GM12878 (cell line): ENCODE data around the gene SMIM38. TPM values are rescaled to one million over a fixed set of nuclear protein-coding genes. Genes with fewer than 3 reads are reported as not detected.

ENCODE experiments used
- ATAC-seq: fragments of 200-7000 bp; cut with Tn5 transposase; 3 replicates; pipeline ENCODE4 v1.9.1; 2020; ENCODE audit warnings: mild to moderate bottlenecking, moderate library complexity
- BruUV-seq: library from RNA; stranded (reverse); fragments of 400-500 nt; replicated peaks from 2 replicates; lab custom pipeline; 2021; lab: Mats Ljungman, UMichigan
- CTCF ChIA-PET: fragments of 300-600 bp; sonication (Branson Sonifier 250); formaldehyde crosslinking; extraction: SDS; loops from one replicate; lab custom pipeline; 2021; ENCODE audit warnings: inconsistent platforms; lab: Yijun Ruan, JAX
- POLR2A ChIA-PET: fragments of 350-600 bp; formaldehyde crosslinking; extraction: SDS; loops from one replicate; lab custom pipeline; 2021; ENCODE audit warnings: inconsistent platforms; lab: Charles Lee
- RAD21 ChIA-PET: fragments of 300-600 bp; sonication (Branson Sonifier 250); formaldehyde crosslinking; loops from one replicate; lab custom pipeline; 2023; ENCODE audit warnings: antibody characterized with exemption; ENCODE audit not compliant: unreplicated experiment; lab: Charles Lee
- SMC1A ChIA-PET: fragments of 300-600 bp; sonication (Branson Sonifier 250); formaldehyde crosslinking; loops from one replicate; lab custom pipeline; 2023; ENCODE audit not compliant: unreplicated experiment, uncharacterized antibody; lab: Charles Lee
- DNase-seq: peaks from one replicate; pipeline ENCODE4 v3.0.0-alpha.2; 2011; ENCODE audit warnings: low read depth, low spot score
- FAIRE-seq: peaks from 3 replicates; lab custom pipeline; 2011; peaks lifted over from hg19 to GRCh38; lab: Jason Lieb, UNC
- H2AFZ ChIP-seq: 2 replicates; pipeline ENCODE4 v1.6.0; 2011; ENCODE audit warnings: low read depth, low read length, control low read depth; ENCODE audit not compliant: control insufficient read depth
- H3K27ac ChIP-seq: 2 replicates; pipeline ENCODE4 v1.5.1; 2011; ENCODE audit warnings: control low read depth; ENCODE audit not compliant: control insufficient read depth, insufficient read depth
- H3K27me3 ChIP-seq, 2 experiments: replicated peaks in 1 of 2; 2 replicates each; pipeline versions ENCODE4 v1.6.0 to v1.6.1; 2011; ENCODE audit warnings: low read length in 1 of 2; ENCODE audit not compliant: control insufficient read depth in 2 of 2, insufficient read depth in 2 of 2
- H3K36me3 ChIP-seq, 2 experiments: 2 replicates each; pipeline ENCODE4 v1.5.1; 2011; ENCODE audit warnings: low read length in 1 of 2; ENCODE audit not compliant: control insufficient read depth in 2 of 2, insufficient read depth in 2 of 2
- H3K4me1 ChIP-seq: 2 replicates; pipeline ENCODE4 v1.6.1; 2011; ENCODE audit warnings: mild to moderate bottlenecking, low read length, moderate library complexity, mixed read lengths; ENCODE audit not compliant: control insufficient read depth, insufficient read depth
- H3K4me2 ChIP-seq: 2 replicates; pipeline ENCODE4 v1.6.0; 2011; ENCODE audit warnings: control low read depth; ENCODE audit not compliant: control insufficient read depth, insufficient read depth
- H3K4me3 ChIP-seq: fragments of 200-600 bp; sonication (generic); 2 replicates; pipeline ENCODE4 v1.5.1; 2016
- H3K79me2 ChIP-seq: 2 replicates; pipeline ENCODE4 v1.6.0; 2011; ENCODE audit warnings: low read length; ENCODE audit not compliant: control insufficient read depth, insufficient read depth
- H3K9ac ChIP-seq: 2 replicates; pipeline ENCODE4 v1.8.0; 2011; ENCODE audit warnings: low read length, control low read depth, mixed read lengths; ENCODE audit not compliant: control insufficient read depth, insufficient read depth
- H3K9me3 ChIP-seq: replicated peaks from 3 replicates; pipeline ENCODE4 v1.5.1; 2011; ENCODE audit warnings: mild to moderate bottlenecking, low read length; ENCODE audit not compliant: control insufficient read depth, insufficient read depth
- H4K20me1 ChIP-seq: 2 replicates; pipeline ENCODE4 v1.6.0; 2011; ENCODE audit not compliant: control insufficient read depth, insufficient read depth
- ASH2L ChIP-seq: fragments of 300-600, 200-600 bp; sonication (generic); IDR thresholded peaks from 2 replicates; pipeline ENCODE4 v1.6.1; 2017; ENCODE audit warnings: low read depth, mild to moderate bottlenecking, borderline replicate concordance
- GATAD2B ChIP-seq: fragments of 450-650 bp; conservative IDR thresholded peaks from 2 replicates; pipeline ENCODE4 v1.6.1; 2017; ENCODE audit warnings: low read depth, mild to moderate bottlenecking, moderate library complexity
- KAT2A ChIP-seq: conservative IDR thresholded peaks from 2 replicates; pipeline ENCODE4 v1.6.1; 2011; ENCODE audit warnings: low read depth, low read length; ENCODE audit not compliant: control insufficient read depth
- NR2F1 ChIP-seq: fragments of 450-650 bp; conservative IDR thresholded peaks from 2 replicates; pipeline ENCODE4 v1.6.1; 2017; ENCODE audit warnings: mild to moderate bottlenecking
- RAD21 ChIP-seq: IDR thresholded peaks from 2 replicates; pipeline ENCODE4 v1.6.1; 2011; ENCODE audit warnings: mild to moderate bottlenecking, low read depth, low read length, moderate library complexity; ENCODE audit not compliant: insufficient read depth
- WRNIP1 ChIP-seq: IDR thresholded peaks from 2 replicates; pipeline ENCODE4 v1.6.1; 2011; ENCODE audit warnings: low read depth, low read length, improper control_type of control experiment, borderline replicate concordance
- ZNF217 ChIP-seq: fragments of 450-650 bp; IDR thresholded peaks from 2 replicates; pipeline ENCODE4 v1.6.1; 2017; ENCODE audit warnings: antibody characterized with exemption, mild to moderate bottlenecking
- WGBS: methylation state at CpG from one replicate; pipeline ENCODE4 v1.1.6; 2016; ENCODE audit warnings: low lambda C conversion rate; ENCODE audit not compliant: insufficient replicate concordance, insufficient coverage; ENCODE audit errors: missing lambda C conversion rate; 5-methylcytosine and 5-hydroxymethylcytosine counted together
- in situ Hi-C: fragments of 300-500 bp; cut with MboI; formaldehyde crosslinking; loops from 9 replicates; pipeline ENCODE4 v1.14.3; 2018; ENCODE audit warnings: mixed read lengths
- intact Hi-C: fragments of 100-400 bp; cut with micrococcal nuclease; formaldehyde crosslinking; loops from one replicate; pipeline ENCODE4 v1.14.2; 2022; ENCODE audit not compliant: unreplicated experiment
- polyA plus RNA-seq, 11 experiments: library from polyadenylated mRNA; depleted of rRNA in 4 of 11; unstranded in 6 of 11; stranded (reverse) in 5 of 11; fragments of >200 nt; fragmentation: Nextera tagmentation in 4 of 11; fragmentation: Illumina TruSeq in 1 of 11; extraction: Ambion mirVana in 4 of 11; extraction: Trizol in 1 of 11; gene quantifications; 1 replicate in 1 of 11; 2 replicates in 10 of 11; pipeline versions ENCODE4 v1.2.1 to v1.2.3, GENCODE V29; 2011 to 2016; ENCODE audit warnings: inconsistent platforms in 2 of 11, missing spikeins in 2 of 11, low read depth in 1 of 11
- total RNA-seq, 4 experiments: library from RNA; depleted of rRNA in 3 of 4; stranded (reverse); fragments of >200 nt in 3 of 4; fragmentation: Illumina TruSeq in 1 of 4; extraction: Trizol in 1 of 4; gene quantifications; 2 replicates each; pipeline versions ENCODE4 v1.2.1 to v1.2.3, GENCODE V29; 2013 to 2021
- TF ChIP-seq, protein P1 (sequence below): fragments of 450-650 bp; IDR thresholded peaks from 2 replicates; pipeline ENCODE4 v1.6.1; 2016; ENCODE audit warnings: mild to moderate bottlenecking
- TF ChIP-seq, protein P2 (sequence below): fragments of 450-650 bp; IDR thresholded peaks from 2 replicates; pipeline ENCODE4 v1.6.1; 2017; ENCODE audit warnings: mild to moderate bottlenecking
- TF ChIP-seq, protein P3 (sequence below): IDR thresholded peaks from 2 replicates; pipeline ENCODE4 v1.6.1; 2011; ENCODE audit warnings: mild to moderate bottlenecking, low read depth, low read length, moderate library complexity; ENCODE audit not compliant: insufficient replicate concordance

Gene SMIM38
- total and polyA plus RNA-seq, 10 of the 15 experiments (the other 5 are each of a cell fraction or from before 2014, with no cell fraction given), result 0.15 to 5.0 (median 2.1) TPM; not detected in 1

DNA sequence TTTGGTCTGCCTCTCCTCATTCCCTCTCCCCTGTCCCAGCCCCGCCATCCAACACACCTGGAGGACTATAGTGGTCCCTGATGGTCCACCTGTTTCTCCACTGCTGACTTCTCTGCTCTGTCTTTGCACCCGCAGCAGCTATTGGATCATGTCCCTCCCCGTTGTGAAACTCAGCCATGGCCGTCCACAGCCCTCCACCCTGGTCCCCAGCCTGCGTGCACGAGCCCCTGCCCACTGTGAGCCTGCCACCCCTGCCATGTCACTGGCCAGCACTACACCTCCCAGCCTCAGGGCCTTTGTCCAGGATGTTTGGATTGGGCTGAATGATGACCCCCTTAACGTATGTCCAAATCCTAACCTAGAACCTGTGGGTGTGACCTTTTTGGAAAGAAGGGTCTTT lies 47.7 kb upstream of the SMIM38 start:
- Histone ChIP-seq H3K4me1 (no peaks in the 10 kb centered on the region), H3K36me3 (no peaks in the 10 kb centered on the region), H3K27ac (no peak overlapping the region), H4K20me1 (no peaks in the 10 kb centered on the region), H3K27me3 (no peaks in the 10 kb centered on the region), H3K79me2 (no peaks in the 10 kb centered on the region), H3K4me3 (no peak overlapping the region), H3K9ac (no peak overlapping the region), H3K4me2 (no peak overlapping the region), H3K9me3 (no peaks in the 10 kb centered on the region; the same call in 1 of the 3 replicates), H2AFZ (no peak overlapping the region)
- TF ChIP-seq, protein P1, sequence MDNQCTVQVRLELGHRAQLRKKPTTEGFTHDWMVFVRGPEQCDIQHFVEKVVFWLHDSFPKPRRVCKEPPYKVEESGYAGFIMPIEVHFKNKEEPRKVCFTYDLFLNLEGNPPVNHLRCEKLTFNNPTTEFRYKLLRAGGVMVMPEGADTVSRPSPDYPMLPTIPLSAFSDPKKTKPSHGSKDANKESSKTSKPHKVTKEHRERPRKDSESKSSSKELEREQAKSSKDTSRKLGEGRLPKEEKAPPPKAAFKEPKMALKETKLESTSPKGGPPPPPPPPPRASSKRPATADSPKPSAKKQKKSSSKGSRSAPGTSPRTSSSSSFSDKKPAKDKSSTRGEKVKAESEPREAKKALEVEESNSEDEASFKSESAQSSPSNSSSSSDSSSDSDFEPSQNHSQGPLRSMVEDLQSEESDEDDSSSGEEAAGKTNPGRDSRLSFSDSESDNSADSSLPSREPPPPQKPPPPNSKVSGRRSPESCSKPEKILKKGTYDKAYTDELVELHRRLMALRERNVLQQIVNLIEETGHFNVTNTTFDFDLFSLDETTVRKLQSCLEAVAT, result no peak
- TF ChIP-seq NR2F1 (no peak), ASH2L (no peak), RAD21 (no peak), WRNIP1 (no peak), GATAD2B (no peak), KAT2A (no peak), ZNF217 (no peak)
- TF ChIP-seq, protein P2, sequence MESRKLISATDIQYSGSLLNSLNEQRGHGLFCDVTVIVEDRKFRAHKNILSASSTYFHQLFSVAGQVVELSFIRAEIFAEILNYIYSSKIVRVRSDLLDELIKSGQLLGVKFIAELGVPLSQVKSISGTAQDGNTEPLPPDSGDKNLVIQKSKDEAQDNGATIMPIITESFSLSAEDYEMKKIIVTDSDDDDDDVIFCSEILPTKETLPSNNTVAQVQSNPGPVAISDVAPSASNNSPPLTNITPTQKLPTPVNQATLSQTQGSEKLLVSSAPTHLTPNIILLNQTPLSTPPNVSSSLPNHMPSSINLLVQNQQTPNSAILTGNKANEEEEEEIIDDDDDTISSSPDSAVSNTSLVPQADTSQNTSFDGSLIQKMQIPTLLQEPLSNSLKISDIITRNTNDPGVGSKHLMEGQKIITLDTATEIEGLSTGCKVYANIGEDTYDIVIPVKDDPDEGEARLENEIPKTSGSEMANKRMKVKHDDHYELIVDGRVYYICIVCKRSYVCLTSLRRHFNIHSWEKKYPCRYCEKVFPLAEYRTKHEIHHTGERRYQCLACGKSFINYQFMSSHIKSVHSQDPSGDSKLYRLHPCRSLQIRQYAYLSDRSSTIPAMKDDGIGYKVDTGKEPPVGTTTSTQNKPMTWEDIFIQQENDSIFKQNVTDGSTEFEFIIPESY, result no peak
- TF ChIP-seq, protein P3, sequence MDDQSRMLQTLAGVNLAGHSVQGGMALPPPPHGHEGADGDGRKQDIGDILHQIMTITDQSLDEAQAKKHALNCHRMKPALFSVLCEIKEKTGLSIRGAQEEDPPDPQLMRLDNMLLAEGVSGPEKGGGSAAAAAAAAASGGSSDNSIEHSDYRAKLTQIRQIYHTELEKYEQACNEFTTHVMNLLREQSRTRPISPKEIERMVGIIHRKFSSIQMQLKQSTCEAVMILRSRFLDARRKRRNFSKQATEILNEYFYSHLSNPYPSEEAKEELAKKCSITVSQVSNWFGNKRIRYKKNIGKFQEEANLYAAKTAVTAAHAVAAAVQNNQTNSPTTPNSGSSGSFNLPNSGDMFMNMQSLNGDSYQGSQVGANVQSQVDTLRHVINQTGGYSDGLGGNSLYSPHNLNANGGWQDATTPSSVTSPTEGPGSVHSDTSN, result no peak
- POLR2A ChIA-PET, result no interaction called here
- FAIRE-seq (no peak), DNase-seq (no peak), ATAC-seq (no peak)
- RAD21 ChIA-PET, result no interaction called here
- SMC1A ChIA-PET, result no interaction called here
- WGBS, result 29% methylated on average over 7 of the region's 7 CpGs
- in situ Hi-C loops, result loop anchor here (10.0 kb wide), 1 partner anchor 557 kb away; no protein-coding TSS in a partner anchor
- CTCF ChIA-PET, result interaction anchor here (1.4 kb wide), 1 partner anchor 562 kb away, joined by 4 read pairs; no protein-coding TSS in a partner anchor
- intact Hi-C loops, result loop anchor here (5.0 to 10.0 kb wide), 3 partner anchors 59 to 147 kb away; no protein-coding TSS in a partner anchor
- BruUV-seq, result no TSS peak
